GM12878 (cell line): Measurements from ENCODE around the gene DDO.
"Not testable (repeated sequence)": the region's sequence is repeated elsewhere in the genome, so short reads cannot be mapped to it uniquely, and the experiment has no call there.

ENCODE experiments used
- JUND ChIP-seq: IDR thresholded peaks from 2 replicates; pipeline ENCODE4 v1.6.1; 2012; ENCODE audit warnings: low read depth, mild to moderate bottlenecking, low read length, improper control_type of control experiment, moderate library complexity
- LARP7 ChIP-seq: fragments of 450-650 bp; IDR thresholded peaks from 2 replicates; pipeline ENCODE4 v1.6.1; 2017; ENCODE audit warnings: mild to moderate bottlenecking
- MTA3 ChIP-seq: IDR thresholded peaks from 2 replicates; pipeline ENCODE4 v1.6.1; 2012; ENCODE audit warnings: low read length, inconsistent platforms, borderline replicate concordance
- MYC ChIP-seq: IDR thresholded peaks from 2 replicates; pipeline ENCODE4 v1.6.1; 2011; ENCODE audit warnings: mild to moderate bottlenecking, low read length, moderate library complexity, inconsistent platforms; ENCODE audit not compliant: insufficient read depth, insufficient replicate concordance, insufficient read length, severe bottlenecking
- POLR2A ChIP-seq: IDR thresholded peaks from 2 replicates; pipeline ENCODE4 v1.6.1; 2011; ENCODE audit warnings: low read depth, mild to moderate bottlenecking, low read length
- STAT1 ChIP-seq: fragments of 450-650 bp; conservative IDR thresholded peaks from 2 replicates; pipeline ENCODE4 v1.6.1; 2014; ENCODE audit warnings: antibody characterized with exemption, mild to moderate bottlenecking
- TCF12 ChIP-seq: IDR thresholded peaks from 2 replicates; pipeline ENCODE4 v1.6.1; 2011; ENCODE audit warnings: low read depth, mild to moderate bottlenecking, low read length
- TF ChIP-seq, protein P1 (sequence below): fragments of 450-650 bp; formaldehyde crosslinking; IDR thresholded peaks from 2 replicates; pipeline ENCODE4 v1.4.0; 2022; ENCODE audit warnings: mild to moderate bottlenecking, moderate library complexity
- TF ChIP-seq, protein P2 (sequence below): IDR thresholded peaks from 2 replicates; pipeline ENCODE4 v1.6.1; 2011; ENCODE audit warnings: low read depth, mild to moderate bottlenecking, low read length, moderate library complexity, borderline replicate concordance; ENCODE audit errors: extremely low read depth
- TF ChIP-seq, protein P3 (sequence below): IDR thresholded peaks from 2 replicates; pipeline ENCODE4 v1.6.1; 2012; ENCODE audit warnings: mild to moderate bottlenecking, low read depth, low read length
- TF ChIP-seq, protein P4 (sequence below), 3 experiments: IDR thresholded peaks in 2 of 3; conservative IDR thresholded peaks in 1 of 3; 2 replicates each; pipeline ENCODE4 v1.5.1; 2011; ENCODE audit warnings: low read depth in 3 of 3, low read length in 3 of 3, mild to moderate bottlenecking in 3 of 3, control low read depth in 2 of 3, moderate library complexity in 2 of 3, inconsistent platforms in 1 of 3, mixed read lengths in 1 of 3; ENCODE audit not compliant: control insufficient read depth in 2 of 3, insufficient read depth in 1 of 3; ENCODE audit errors: extremely low read depth in 1 of 3

DNA sequence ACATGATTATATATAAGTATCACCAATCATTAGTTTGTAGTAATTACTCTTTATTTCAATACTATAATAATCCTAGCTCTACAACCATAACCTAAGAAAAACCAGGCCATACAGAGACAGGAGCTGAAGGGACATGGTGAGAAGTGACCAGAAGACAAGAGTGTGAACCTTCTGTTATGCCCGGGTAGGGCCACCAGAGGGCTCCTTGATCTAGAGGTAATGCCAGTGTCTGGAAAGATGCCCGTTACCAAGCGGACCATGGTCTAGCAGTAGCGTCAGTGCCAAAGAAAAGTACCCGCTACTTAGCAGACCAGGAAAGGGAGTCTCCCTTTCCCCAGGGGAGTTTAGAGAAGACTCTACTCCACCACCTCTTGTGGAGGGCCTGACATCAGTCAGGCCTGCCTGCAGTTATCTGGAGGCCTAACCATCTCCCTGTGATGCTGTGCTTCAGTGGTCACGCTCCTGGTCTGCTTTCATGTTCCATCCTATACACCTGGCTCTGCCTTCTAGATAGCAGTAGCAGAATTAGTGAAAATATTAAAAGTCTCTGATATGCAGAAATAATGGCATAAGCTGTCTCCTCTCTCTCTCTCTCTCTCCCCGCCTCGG, 42.3 kb upstream of the DDO start:
- TF ChIP-seq, protein P1, sequence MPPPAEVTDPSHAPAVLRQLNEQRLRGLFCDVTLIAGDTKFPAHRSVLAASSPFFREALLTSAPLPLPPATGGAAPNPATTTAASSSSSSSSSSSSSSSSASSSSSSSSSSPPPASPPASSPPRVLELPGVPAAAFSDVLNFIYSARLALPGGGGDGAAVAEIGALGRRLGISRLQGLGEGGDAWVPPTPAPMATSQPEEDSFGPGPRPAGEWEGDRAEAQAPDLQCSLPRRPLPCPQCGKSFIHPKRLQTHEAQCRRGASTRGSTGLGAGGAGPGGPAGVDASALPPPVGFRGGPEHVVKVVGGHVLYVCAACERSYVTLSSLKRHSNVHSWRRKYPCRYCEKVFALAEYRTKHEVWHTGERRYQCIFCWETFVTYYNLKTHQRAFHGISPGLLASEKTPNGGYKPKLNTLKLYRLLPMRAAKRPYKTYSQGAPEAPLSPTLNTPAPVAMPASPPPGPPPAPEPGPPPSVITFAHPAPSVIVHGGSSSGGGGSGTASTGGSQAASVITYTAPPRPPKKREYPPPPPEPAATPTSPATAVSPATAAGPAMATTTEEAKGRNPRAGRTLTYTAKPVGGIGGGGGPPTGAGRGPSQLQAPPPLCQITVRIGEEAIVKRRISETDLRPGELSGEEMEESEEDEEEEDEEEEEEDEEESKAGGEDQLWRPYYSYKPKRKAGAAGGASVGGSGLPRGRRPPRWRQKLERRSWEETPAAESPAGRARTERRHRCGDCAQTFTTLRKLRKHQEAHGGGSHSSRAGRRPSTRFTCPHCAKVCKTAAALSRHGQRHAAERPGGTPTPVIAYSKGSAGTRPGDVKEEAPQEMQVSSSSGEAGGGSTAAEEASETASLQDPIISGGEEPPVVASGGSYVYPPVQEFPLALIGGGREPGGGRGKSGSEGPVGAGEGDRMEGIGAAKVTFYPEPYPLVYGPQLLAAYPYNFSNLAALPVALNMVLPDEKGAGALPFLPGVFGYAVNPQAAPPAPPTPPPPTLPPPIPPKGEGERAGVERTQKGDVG (CRISPR knock-in tag), result not testable (repeated sequence)
- TF ChIP-seq, protein P2, sequence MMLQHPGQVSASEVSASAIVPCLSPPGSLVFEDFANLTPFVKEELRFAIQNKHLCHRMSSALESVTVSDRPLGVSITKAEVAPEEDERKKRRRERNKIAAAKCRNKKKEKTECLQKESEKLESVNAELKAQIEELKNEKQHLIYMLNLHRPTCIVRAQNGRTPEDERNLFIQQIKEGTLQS, result not testable (repeated sequence)
- not testable (repeated sequence) for TF ChIP-seq POLR2A, JUND, LARP7, MTA3, MYC, TCF12, STAT1
- TF ChIP-seq, protein P3, sequence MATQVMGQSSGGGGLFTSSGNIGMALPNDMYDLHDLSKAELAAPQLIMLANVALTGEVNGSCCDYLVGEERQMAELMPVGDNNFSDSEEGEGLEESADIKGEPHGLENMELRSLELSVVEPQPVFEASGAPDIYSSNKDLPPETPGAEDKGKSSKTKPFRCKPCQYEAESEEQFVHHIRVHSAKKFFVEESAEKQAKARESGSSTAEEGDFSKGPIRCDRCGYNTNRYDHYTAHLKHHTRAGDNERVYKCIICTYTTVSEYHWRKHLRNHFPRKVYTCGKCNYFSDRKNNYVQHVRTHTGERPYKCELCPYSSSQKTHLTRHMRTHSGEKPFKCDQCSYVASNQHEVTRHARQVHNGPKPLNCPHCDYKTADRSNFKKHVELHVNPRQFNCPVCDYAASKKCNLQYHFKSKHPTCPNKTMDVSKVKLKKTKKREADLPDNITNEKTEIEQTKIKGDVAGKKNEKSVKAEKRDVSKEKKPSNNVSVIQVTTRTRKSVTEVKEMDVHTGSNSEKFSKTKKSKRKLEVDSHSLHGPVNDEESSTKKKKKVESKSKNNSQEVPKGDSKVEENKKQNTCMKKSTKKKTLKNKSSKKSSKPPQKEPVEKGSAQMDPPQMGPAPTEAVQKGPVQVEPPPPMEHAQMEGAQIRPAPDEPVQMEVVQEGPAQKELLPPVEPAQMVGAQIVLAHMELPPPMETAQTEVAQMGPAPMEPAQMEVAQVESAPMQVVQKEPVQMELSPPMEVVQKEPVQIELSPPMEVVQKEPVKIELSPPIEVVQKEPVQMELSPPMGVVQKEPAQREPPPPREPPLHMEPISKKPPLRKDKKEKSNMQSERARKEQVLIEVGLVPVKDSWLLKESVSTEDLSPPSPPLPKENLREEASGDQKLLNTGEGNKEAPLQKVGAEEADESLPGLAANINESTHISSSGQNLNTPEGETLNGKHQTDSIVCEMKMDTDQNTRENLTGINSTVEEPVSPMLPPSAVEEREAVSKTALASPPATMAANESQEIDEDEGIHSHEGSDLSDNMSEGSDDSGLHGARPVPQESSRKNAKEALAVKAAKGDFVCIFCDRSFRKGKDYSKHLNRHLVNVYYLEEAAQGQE, result not testable (repeated sequence)
- TF ChIP-seq, protein P4, sequence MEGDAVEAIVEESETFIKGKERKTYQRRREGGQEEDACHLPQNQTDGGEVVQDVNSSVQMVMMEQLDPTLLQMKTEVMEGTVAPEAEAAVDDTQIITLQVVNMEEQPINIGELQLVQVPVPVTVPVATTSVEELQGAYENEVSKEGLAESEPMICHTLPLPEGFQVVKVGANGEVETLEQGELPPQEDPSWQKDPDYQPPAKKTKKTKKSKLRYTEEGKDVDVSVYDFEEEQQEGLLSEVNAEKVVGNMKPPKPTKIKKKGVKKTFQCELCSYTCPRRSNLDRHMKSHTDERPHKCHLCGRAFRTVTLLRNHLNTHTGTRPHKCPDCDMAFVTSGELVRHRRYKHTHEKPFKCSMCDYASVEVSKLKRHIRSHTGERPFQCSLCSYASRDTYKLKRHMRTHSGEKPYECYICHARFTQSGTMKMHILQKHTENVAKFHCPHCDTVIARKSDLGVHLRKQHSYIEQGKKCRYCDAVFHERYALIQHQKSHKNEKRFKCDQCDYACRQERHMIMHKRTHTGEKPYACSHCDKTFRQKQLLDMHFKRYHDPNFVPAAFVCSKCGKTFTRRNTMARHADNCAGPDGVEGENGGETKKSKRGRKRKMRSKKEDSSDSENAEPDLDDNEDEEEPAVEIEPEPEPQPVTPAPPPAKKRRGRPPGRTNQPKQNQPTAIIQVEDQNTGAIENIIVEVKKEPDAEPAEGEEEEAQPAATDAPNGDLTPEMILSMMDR (IDR thresholded peaks at IDR 0.05 in 2 of 3, conservative IDR thresholded peaks at IDR 0.05 in 1 of 3; ENCODE audit: control insufficient read depth in 2 of 3, extremely low read depth in 1 of 3, insufficient read depth in 1 of 3, low read depth in 3 of 3, low read length in 3 of 3), result peak; percentile 40 to 75 (median 45)
